ENCODE results near the gene PSMA8.
"Not testable (repeated sequence)": the region's sequence is repeated elsewhere in the genome, so short reads cannot be mapped to it uniquely, and the experiment has no call there.

DNA sequence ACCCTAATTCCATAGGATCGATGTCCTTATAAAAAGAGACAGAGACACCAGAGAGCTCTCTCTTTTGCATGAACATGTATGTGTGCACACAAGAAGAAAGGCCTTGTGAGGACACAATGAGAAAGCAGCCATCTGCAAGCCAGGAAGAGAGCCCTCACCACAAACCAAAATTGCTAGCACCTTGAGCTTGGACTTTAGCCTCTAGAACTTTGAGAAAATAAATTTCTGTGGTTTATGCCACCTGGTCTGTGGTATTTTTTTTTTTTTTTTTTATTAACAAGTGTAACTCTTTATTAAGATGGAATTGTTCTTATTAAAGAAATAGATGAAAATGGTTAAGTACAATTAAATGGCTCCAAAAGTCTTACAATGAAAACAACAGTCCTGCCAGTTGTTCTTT is 33.9 kb downstream of the PSMA8 start:
- TF ChIP-seq, protein P1, sequence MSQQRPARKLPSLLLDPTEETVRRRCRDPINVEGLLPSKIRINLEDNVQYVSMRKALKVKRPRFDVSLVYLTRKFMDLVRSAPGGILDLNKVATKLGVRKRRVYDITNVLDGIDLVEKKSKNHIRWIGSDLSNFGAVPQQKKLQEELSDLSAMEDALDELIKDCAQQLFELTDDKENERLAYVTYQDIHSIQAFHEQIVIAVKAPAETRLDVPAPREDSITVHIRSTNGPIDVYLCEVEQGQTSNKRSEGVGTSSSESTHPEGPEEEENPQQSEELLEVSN (IDR thresholded peaks at IDR 0.05; ENCODE audit: borderline replicate concordance, low read depth): not testable (repeated sequence)
- TF ChIP-seq, protein P2, sequence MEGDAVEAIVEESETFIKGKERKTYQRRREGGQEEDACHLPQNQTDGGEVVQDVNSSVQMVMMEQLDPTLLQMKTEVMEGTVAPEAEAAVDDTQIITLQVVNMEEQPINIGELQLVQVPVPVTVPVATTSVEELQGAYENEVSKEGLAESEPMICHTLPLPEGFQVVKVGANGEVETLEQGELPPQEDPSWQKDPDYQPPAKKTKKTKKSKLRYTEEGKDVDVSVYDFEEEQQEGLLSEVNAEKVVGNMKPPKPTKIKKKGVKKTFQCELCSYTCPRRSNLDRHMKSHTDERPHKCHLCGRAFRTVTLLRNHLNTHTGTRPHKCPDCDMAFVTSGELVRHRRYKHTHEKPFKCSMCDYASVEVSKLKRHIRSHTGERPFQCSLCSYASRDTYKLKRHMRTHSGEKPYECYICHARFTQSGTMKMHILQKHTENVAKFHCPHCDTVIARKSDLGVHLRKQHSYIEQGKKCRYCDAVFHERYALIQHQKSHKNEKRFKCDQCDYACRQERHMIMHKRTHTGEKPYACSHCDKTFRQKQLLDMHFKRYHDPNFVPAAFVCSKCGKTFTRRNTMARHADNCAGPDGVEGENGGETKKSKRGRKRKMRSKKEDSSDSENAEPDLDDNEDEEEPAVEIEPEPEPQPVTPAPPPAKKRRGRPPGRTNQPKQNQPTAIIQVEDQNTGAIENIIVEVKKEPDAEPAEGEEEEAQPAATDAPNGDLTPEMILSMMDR (IDR thresholded peaks at IDR 0.05): not testable (repeated sequence)
- TF ChIP-seq JUNB (IDR thresholded peaks at IDR 0.05); POLR2A (IDR thresholded peaks at IDR 0.05; ENCODE audit: low read length); MYC (IDR thresholded peaks at IDR 0.05; ENCODE audit: borderline replicate concordance, low read length); EP300 (IDR thresholded peaks at IDR 0.05); HOXB5 (CRISPR knock-in tag; IDR thresholded peaks at IDR 0.05); KDM1A (IDR thresholded peaks at IDR 0.05; ENCODE audit: low read depth): not testable (repeated sequence)
- TF ChIP-seq, protein P3, sequence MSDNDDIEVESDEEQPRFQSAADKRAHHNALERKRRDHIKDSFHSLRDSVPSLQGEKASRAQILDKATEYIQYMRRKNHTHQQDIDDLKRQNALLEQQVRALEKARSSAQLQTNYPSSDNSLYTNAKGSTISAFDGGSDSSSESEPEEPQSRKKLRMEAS (IDR thresholded peaks at IDR 0.05): not testable (repeated sequence)
- TF ChIP-seq, protein P4, sequence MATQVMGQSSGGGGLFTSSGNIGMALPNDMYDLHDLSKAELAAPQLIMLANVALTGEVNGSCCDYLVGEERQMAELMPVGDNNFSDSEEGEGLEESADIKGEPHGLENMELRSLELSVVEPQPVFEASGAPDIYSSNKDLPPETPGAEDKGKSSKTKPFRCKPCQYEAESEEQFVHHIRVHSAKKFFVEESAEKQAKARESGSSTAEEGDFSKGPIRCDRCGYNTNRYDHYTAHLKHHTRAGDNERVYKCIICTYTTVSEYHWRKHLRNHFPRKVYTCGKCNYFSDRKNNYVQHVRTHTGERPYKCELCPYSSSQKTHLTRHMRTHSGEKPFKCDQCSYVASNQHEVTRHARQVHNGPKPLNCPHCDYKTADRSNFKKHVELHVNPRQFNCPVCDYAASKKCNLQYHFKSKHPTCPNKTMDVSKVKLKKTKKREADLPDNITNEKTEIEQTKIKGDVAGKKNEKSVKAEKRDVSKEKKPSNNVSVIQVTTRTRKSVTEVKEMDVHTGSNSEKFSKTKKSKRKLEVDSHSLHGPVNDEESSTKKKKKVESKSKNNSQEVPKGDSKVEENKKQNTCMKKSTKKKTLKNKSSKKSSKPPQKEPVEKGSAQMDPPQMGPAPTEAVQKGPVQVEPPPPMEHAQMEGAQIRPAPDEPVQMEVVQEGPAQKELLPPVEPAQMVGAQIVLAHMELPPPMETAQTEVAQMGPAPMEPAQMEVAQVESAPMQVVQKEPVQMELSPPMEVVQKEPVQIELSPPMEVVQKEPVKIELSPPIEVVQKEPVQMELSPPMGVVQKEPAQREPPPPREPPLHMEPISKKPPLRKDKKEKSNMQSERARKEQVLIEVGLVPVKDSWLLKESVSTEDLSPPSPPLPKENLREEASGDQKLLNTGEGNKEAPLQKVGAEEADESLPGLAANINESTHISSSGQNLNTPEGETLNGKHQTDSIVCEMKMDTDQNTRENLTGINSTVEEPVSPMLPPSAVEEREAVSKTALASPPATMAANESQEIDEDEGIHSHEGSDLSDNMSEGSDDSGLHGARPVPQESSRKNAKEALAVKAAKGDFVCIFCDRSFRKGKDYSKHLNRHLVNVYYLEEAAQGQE (IDR thresholded peaks at IDR 0.05): not testable (repeated sequence)
- TF ChIP-seq, protein P5, sequence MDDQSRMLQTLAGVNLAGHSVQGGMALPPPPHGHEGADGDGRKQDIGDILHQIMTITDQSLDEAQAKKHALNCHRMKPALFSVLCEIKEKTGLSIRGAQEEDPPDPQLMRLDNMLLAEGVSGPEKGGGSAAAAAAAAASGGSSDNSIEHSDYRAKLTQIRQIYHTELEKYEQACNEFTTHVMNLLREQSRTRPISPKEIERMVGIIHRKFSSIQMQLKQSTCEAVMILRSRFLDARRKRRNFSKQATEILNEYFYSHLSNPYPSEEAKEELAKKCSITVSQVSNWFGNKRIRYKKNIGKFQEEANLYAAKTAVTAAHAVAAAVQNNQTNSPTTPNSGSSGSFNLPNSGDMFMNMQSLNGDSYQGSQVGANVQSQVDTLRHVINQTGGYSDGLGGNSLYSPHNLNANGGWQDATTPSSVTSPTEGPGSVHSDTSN (IDR thresholded peaks at IDR 0.05): not testable (repeated sequence)

Measured in A549 (cell line).